ENCODE results near the gene OVCA2. TPM values are rescaled to one million over a fixed set of nuclear protein-coding genes. Genes with fewer than 3 reads are reported as not detected.

The OVCA2 gene
- total and polyA plus RNA-seq, 12 donors: 37.2 to 155 (median 64.0) TPM

DNA sequence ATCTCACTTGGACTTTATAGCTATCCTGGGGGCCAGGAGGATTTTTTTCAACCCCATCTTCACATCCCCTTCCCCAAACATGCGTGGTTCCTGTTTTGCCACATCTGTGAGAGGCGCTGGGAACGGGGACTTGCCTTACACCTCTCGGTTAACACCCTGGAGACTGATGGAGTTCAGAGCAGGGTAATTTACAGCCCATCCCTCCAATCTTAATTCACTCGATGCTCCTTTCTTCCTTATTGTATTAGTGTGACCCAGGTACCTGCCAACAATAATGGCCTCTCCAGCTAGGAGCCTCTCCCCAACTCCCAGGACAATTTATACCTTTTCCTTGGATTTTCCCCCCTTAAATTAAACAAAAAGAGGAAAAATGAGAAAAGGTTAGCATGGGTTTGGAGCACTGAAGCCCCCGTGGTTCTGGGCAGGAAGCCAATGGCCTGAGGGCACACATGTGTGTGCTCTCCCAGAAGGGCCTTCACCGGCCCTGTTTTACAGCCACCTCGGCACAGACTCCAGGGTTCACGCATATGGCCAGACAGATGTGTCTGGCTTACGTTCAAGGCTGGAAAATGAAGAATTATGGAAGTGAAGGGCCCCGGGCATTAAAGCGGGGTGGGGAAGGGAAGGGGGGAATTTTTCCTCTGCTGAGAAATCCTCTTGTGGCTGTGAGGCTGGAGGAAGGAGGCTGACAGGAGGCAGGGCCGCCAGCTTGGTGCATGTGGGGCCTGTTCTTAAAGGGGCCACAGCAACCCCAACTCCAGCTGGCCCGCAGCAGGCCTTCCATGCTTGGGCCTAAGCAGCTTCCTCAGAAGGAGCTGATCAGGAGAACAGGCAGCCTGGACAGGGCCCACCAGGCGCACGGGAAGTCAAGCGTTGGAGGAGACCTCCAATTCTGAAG lies 34.5 kb downstream of the OVCA2 start:
- 51 to 59% (median 57%) methylated on average over 13 to 17 of the region's 17 CpGs for WGBS, 4 donors
- no peak for TF ChIP-seq POLR2A (IDR thresholded peaks at IDR 0.05)
- intact Hi-C loops (cut with DNase I): no loop called here
- no peaks in the 10 kb centered on the region for H3K27me3 ChIP-seq
- H3K27ac ChIP-seq: peak overlapping the region in 4 of 5 donors; percentile 1 to 85 (median 42)
- H3K4me1 ChIP-seq (replicated peaks in 1 of 2): peaks cover 0 to 24% of the 10 kb centered on the region in 2 donors
- DNase-seq: peak in 1 of 7 donors; percentile 60
- no peak overlapping the region for H3K4me3 ChIP-seq
- peaks cover 0 to 40% of the 10 kb centered on the region in 2 donors for H3K36me3 ChIP-seq (replicated peaks in 1 of 2)
- no peaks in the 10 kb centered on the region for H3K9me3 ChIP-seq (replicated peaks in 1 of 3)

DNA sequence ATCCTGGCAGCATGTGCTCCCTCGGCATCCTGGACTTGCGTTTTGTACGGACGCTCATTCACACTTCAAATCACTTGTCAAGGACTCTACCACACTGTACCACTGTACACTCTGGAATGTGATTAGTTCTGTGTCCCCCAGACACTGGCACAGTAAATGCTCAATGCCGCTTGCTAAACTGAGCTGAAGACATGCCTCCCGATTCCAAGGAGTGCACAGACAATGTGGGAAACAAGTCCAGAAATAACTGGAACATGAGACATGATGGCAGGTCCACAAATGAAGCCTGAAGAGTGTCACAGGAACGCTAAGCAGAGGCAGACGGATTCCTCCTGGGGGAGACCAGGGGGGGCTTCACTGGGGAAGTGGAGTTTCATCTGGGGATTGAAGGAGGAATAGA lies 35.2 kb downstream of the OVCA2 start:
- Histone ChIP-seq H3K4me1 (replicated peaks in 1 of 2) (peaks cover 0 to 20% of the 10 kb centered on the region in 2 donors), H3K27ac (peak overlapping the region in 3 of 5 donors; percentile 1 to 85 (median 76)), H3K36me3 (replicated peaks in 1 of 2) (peaks cover 0 to 44% of the 10 kb centered on the region in 2 donors), H3K4me3 (no peak overlapping the region), H3K27me3 (no peaks in the 10 kb centered on the region), H3K9me3 (replicated peaks in 1 of 3) (no peaks in the 10 kb centered on the region)
- 86 to 89% (median 87%) methylated on average over 4 to 8 of the region's 8 CpGs for WGBS, 4 donors
- DNase-seq: no peak
- TF ChIP-seq, protein P1, sequence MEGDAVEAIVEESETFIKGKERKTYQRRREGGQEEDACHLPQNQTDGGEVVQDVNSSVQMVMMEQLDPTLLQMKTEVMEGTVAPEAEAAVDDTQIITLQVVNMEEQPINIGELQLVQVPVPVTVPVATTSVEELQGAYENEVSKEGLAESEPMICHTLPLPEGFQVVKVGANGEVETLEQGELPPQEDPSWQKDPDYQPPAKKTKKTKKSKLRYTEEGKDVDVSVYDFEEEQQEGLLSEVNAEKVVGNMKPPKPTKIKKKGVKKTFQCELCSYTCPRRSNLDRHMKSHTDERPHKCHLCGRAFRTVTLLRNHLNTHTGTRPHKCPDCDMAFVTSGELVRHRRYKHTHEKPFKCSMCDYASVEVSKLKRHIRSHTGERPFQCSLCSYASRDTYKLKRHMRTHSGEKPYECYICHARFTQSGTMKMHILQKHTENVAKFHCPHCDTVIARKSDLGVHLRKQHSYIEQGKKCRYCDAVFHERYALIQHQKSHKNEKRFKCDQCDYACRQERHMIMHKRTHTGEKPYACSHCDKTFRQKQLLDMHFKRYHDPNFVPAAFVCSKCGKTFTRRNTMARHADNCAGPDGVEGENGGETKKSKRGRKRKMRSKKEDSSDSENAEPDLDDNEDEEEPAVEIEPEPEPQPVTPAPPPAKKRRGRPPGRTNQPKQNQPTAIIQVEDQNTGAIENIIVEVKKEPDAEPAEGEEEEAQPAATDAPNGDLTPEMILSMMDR (IDR thresholded peaks at IDR 0.05): no peak
- intact Hi-C loops (cut with DNase I): no loop called here

GRCh38 chr17:2081564-2081963 lies 39.7 kb downstream of the OVCA2 start:
- no peak overlapping the region for H3K4me3 ChIP-seq
- no peaks in the 10 kb centered on the region for H3K27me3 ChIP-seq
- TF ChIP-seq, protein P1 (IDR thresholded peaks at IDR 0.05): no peak
- TF ChIP-seq POLR2A (IDR thresholded peaks at IDR 0.05): no peak
- H3K27ac ChIP-seq: peak overlapping the region in 2 of 5 donors; percentile 91 to 97
- intact Hi-C loops (cut with DNase I): no loop called here
- DNase-seq: no peak
- H3K36me3 ChIP-seq (replicated peaks in 1 of 2): peaks cover 0 to 44% of the 10 kb centered on the region in 2 donors
- peaks cover 31 to 50% of the 10 kb centered on the region in 2 donors for H3K4me1 ChIP-seq (replicated peaks in 1 of 2)
- 86 to 91% (median 89%) methylated on average over 9 of the region's 9 CpGs for WGBS, 4 donors
- no peaks in the 10 kb centered on the region for H3K9me3 ChIP-seq (replicated peaks in 1 of 3)

DNA sequence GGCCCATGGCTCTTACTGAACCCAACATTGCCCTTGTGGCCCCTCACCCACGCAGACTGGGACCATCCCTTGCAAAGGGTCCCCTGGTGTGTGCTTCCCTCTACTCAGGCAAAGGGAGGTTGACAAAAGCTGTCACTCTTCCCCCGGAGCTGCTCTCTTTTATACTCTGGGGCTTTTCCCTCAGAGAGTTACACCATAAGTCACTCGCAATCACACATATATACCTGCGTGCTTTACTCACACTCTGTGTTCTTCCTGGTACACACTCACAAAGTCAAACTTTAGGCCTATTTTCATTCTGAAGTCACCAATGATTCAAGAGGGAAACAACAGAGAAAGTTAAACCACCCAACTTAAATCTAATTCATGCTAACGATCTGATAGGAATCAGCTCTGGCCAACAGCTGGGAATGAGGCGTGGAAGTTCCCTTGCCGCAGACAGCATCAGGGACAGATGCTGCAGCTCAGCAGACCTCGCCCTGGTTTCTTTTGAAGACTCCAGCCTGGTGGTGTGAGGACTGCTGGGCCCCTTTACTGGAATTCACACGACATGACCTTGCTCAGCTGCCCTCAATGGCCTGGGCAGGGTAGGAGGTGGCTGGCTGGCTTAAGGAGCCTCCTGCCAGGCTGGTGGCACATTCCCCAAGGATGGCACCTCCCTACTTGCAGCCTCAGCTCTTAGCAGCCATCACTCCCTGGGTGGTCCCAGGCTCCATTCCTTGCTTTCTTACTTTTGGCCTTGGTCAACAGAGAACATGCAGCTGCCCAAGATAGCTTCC lies 40.4 kb downstream of the OVCA2 start:
- H3K4me3 ChIP-seq: no peak overlapping the region
- H3K4me1 ChIP-seq (replicated peaks in 1 of 2): peaks cover 35 to 50% of the 10 kb centered on the region in 2 donors
- no peaks in the 10 kb centered on the region for H3K9me3 ChIP-seq (replicated peaks in 1 of 3)
- WGBS, 4 donors: 75 to 84% (median 79%) methylated on average over 7 to 9 of the region's 9 CpGs
- no peaks in the 10 kb centered on the region for H3K27me3 ChIP-seq
- peak overlapping the region in 3 of 5 donors; percentile 2 to 97 (median 91) for H3K27ac ChIP-seq
- peaks cover 0 to 39% of the 10 kb centered on the region in 2 donors for H3K36me3 ChIP-seq (replicated peaks in 1 of 2)
- TF ChIP-seq, protein P1 (IDR thresholded peaks at IDR 0.05): no peak
- no peak for TF ChIP-seq POLR2A (IDR thresholded peaks at IDR 0.05)
- intact Hi-C loops (cut with DNase I): no loop called here
- DNase-seq: no peak

Measured in adrenal gland (tissue), 12 donors.